Right atrium auricular region (tissue), 2 donors: ENCODE measurements around the gene TXNL4A. TPM values are rescaled to one million over a fixed set of nuclear protein-coding genes. Genes with fewer than 3 reads are reported as not detected.

ENCODE experiments used
- DNase-seq: peaks from one replicate; pipeline ENCODE4 v3.0.0-alpha.2; 2019; ENCODE audit warnings: low spot score
- H3K27ac ChIP-seq, 2 donors: fragments of 200-600 bp; sonication (generic); 1 replicate in 1 of 2; 2 replicates in 1 of 2; pipeline ENCODE4 v1.5.1; 2016 to 2019
- H3K27me3 ChIP-seq, 2 donors: fragments of 200-600 bp; sonication (generic); one replicate each; pipeline versions ENCODE4 v1.5.1 to v1.6.0; 2017 to 2019
- H3K36me3 ChIP-seq: fragments of 200-600 bp; sonication (generic); one replicate; pipeline ENCODE4 v1.5.1; 2016
- H3K4me1 ChIP-seq, 2 donors: fragments of 200-600 bp; sonication (generic); one replicate each; pipeline versions ENCODE4 v1.5.1 to v1.6.0; 2017 to 2019
- H3K4me3 ChIP-seq, 2 donors: fragments of 200-600 bp; sonication (generic); 1 replicate in 1 of 2; 2 replicates in 1 of 2; pipeline ENCODE4 v1.5.1; 2017 to 2019; ENCODE audit warnings: mild to moderate bottlenecking in 1 of 2, moderate library complexity in 1 of 2
- H3K9me3 ChIP-seq, 2 donors: fragments of 200-600 bp; sonication (generic); one replicate each; pipeline ENCODE4 v1.5.1; 2019
- total RNA-seq, 2 donors: library from RNA; depleted of rRNA; stranded (reverse); fragments of >200 nt; gene quantifications; one replicate each; pipeline ENCODE4 v1.1.0, GENCODE V29; 2016
- TF ChIP-seq, protein P1 (sequence below), 2 donors: fragments of 200-600 bp; sonication (generic); IDR thresholded peaks; one replicate each; pipeline ENCODE4 v1.5.1; 2019; ENCODE audit warnings: antibody characterized with exemption in 2 of 2

The TXNL4A gene
- total RNA-seq, 2 donors from 2014 or later: 20.8 to 37.5 TPM

GRCh38 chr18:79940126-79940813 is 48.1 kb downstream of the TXNL4A start:
- Histone ChIP-seq H3K4me3 (no peak overlapping the region), H3K36me3 (peaks cover 34% of the 10 kb centered on the region), H3K27ac (no peak overlapping the region), H3K27me3 (no peaks in the 10 kb centered on the region), H3K4me1 (peaks cover 0 to 33% of the 10 kb centered on the region in 2 donors), H3K9me3 (no peaks in the 10 kb centered on the region)
- TF ChIP-seq, protein P1, sequence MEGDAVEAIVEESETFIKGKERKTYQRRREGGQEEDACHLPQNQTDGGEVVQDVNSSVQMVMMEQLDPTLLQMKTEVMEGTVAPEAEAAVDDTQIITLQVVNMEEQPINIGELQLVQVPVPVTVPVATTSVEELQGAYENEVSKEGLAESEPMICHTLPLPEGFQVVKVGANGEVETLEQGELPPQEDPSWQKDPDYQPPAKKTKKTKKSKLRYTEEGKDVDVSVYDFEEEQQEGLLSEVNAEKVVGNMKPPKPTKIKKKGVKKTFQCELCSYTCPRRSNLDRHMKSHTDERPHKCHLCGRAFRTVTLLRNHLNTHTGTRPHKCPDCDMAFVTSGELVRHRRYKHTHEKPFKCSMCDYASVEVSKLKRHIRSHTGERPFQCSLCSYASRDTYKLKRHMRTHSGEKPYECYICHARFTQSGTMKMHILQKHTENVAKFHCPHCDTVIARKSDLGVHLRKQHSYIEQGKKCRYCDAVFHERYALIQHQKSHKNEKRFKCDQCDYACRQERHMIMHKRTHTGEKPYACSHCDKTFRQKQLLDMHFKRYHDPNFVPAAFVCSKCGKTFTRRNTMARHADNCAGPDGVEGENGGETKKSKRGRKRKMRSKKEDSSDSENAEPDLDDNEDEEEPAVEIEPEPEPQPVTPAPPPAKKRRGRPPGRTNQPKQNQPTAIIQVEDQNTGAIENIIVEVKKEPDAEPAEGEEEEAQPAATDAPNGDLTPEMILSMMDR (IDR thresholded peaks at IDR 0.05): no peak
- no peak for DNase-seq

DNA sequence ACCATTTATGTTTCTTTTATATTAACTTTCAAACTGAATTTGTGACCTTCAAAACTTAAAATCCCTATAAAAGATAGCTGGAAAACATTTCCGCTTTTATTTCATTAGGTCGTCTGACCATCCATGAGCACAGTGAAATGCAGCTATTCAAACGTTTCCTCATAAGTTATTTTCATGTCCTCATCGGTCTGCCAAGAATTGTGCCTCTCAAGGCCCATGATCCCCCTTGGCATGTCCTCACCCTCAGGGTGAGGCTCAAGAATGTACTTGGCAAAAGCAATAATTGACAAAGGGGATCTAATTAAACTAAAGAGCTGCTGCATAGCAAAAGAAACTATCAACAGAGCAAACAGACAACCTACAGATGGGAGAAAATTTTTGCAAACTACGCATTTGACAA is 49.3 kb downstream of the TXNL4A start:
- Histone ChIP-seq H3K4me1 (peaks cover 0 to 33% of the 10 kb centered on the region in 2 donors), H3K9me3 (no peaks in the 10 kb centered on the region), H3K4me3 (no peak overlapping the region), H3K36me3 (peaks cover 39% of the 10 kb centered on the region), H3K27me3 (no peaks in the 10 kb centered on the region), H3K27ac (no peak overlapping the region)
- TF ChIP-seq, protein P1 (IDR thresholded peaks at IDR 0.05): no peak
- no peak for DNase-seq

DNA sequence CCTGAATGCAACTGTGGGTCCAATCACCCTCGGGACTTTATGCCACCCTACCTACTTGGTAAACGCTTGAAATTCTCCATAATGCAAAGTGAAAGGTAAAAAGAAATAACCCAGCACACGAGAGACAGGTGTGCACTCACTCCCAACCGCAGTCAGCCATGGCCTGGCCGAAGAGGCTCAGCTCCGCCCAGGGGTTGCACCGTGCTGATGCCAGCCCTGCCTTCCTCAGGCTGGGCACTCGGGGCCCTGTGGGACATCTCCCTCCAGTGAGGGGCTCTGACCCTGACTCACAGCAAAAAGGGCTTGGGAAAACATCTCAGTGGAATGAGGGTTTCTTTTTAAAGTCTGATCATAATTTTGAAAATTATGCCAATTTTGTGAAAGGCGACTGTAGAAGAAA is 50.2 kb downstream of the TXNL4A start:
- no peaks in the 10 kb centered on the region for H3K27me3 ChIP-seq
- TF ChIP-seq, protein P1 (IDR thresholded peaks at IDR 0.05): no peak
- H3K27ac ChIP-seq: no peak overlapping the region
- peaks cover 0 to 31% of the 10 kb centered on the region in 2 donors for H3K4me1 ChIP-seq
- H3K4me3 ChIP-seq: no peak overlapping the region
- no peak for DNase-seq
- H3K9me3 ChIP-seq: peaks cover 0 to 3% of the 10 kb centered on the region in 2 donors
- peaks cover 39% of the 10 kb centered on the region for H3K36me3 ChIP-seq

DNA sequence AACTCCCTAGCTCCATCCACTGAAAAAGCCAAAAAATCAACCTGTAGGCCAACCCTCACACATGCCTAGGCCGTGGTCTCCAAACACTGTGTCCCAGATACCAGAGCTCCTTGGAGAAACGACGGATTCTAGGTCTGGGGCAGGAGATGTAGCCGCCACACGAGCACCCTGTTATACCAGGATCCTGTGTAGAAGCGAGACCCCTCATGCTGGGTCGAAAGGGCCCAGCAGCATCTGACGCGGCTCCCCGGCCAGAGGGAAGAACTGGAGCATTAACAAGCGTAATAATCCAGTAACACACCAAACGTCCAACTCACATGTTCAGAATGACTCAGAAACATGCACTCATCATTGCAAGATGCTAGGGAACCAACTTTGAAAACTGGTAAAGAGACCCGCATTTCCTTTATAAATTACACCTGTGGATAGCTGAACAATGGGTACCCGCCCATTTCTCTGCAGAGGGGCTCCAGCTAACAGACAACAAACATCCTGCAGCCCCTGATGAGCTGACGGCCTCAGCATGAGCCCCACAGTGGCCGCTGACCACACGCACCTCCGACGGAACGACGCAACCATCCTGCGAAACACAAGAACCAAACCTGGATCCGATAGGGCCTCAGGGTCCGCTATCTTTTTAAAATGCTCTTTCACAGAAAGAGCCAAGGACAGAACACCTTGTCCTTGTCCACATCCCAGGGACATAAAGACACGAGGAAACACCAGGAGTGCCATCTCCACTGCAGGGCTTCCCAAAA is 51.1 kb downstream of the TXNL4A start:
- DNase-seq: no peak
- Histone ChIP-seq H3K27me3 (no peaks in the 10 kb centered on the region), H3K4me1 (peaks cover 0 to 24% of the 10 kb centered on the region in 2 donors), H3K9me3 (peaks cover 0 to 10% of the 10 kb centered on the region in 2 donors), H3K36me3 (peaks cover 32% of the 10 kb centered on the region), H3K4me3 (no peak overlapping the region), H3K27ac (no peak overlapping the region)
- TF ChIP-seq, protein P1 (IDR thresholded peaks at IDR 0.05): no peak

- Histone ChIP-seq H3K27me3 (no peaks in the 10 kb centered on the region), H3K27ac (no peak overlapping the region), H3K4me1 (peaks cover 0 to 24% of the 10 kb centered on the region in 2 donors), H3K4me3 (no peak overlapping the region), H3K9me3 (peaks cover 0 to 17% of the 10 kb centered on the region in 2 donors), H3K36me3 (peaks cover 26% of the 10 kb centered on the region)
- TF ChIP-seq, protein P1 (IDR thresholded peaks at IDR 0.05): no peak
- DNase-seq: no peak
These were observed 51.7 kb downstream of the TXNL4A start for GRCh38 chr18:79936641-79937040.
